Measurements from ENCODE around the gene STARD13.

GRCh38 chr13:33147832-33148231 is 137.7 kb downstream of the STARD13 start:
- TF ChIP-seq CTCF (IDR thresholded peaks at IDR 0.05) (no peak), POLR2A (IDR thresholded peaks at IDR 0.05) (no peak)
